Measurements from ENCODE around the gene KRT6B.
"Not testable (repeated sequence)": the region's sequence is repeated elsewhere in the genome, so short reads cannot be mapped to it uniquely, and the experiment has no call there.

KRT6B gene

DNA sequence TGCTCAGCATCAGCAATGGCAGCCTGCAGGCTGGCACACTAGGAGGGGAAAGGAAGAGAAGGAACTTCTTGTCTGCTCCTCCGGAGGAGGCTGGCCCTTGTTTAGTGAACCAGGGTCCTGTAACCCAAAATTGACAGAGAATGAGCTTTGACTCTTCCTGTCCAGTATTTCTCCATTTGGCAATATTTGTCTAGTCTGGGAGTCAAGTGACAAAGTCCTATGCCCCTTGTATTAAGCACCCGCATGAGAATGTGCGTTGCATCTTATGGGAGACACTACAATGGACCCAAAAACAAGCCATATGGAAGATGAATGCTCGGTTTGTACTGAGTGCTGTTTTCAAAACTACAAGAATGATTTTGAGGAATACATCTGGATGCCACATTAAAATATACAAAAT, 17.9 kb upstream of the KRT6B start:
- no peak for DNase-seq (ENCODE audit: low spot score)

DNA sequence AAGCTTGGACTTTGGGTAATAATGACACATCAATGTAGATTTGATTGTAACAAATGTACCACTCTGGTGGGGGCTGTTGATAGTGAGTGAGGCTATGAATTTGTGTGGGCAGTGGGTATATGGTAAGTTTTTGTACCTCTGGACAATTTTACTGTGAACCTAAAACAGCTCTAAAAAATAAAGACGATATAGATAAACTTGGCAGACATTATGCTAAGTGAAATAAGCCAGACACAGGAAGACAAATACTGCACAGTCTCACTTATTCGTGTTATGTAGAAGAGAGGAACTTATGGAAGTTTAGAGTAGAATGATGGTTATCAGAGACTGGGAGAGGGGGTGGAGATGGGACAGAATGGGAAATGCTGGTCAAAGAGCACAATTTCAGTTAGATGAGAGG, 13.0 kb upstream of the KRT6B start:
- DNase-seq (ENCODE audit: low spot score) = no peak

DNA sequence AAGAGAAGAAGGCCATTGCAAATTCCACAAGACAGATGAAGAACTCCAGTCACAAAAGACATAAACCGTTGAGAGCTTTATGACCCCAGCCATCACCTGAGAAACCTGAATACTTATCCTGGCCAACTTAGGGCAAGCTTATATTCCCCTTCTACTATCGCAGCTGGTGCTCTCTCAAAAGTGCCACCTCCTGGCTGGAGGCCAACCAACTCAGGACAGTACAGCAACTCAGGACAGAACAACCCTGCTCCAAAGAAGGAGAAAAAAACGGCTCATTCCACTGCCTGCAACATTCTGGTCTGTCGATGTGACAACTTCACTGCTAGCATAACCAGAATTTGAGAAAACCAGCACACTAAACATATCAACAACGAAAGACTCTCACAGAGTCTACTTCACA, 9.7 kb upstream of the KRT6B start:
- no peak for DNase-seq (ENCODE audit: low spot score)

GRCh38 chr12:52458861-52459260, 6.9 kb upstream of the KRT6B start:
- DNase-seq (ENCODE audit: low spot score) = no peak

DNA sequence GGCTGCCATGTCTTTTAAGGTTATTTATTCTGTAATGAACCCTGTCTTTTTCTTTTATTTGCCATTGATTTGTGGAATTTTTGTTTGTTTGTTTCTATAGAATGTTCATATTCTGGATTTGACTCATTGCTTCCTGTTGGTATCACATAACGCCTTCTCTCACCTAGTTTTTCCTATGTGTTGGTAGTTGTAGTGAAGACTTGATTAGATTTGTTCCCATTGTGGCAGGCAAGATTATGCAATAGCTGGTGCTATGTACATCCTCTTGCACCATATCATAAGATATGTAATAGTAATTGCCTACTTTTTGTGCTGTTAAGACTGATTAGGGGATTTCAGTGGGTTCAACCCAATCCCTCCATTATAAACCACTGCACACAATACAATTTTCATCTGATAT, 3.9 kb upstream of the KRT6B start:
- no peak for DNase-seq (ENCODE audit: low spot score)

- DNase-seq (ENCODE audit: low spot score) = no peak
Measured at GRCh38 chr12:52454411-52455201, 2.7 kb upstream of the KRT6B start.

- DNase-seq (ENCODE audit: low spot score) = no peak
Measured at GRCh38 chr12:52448228-52448627, 3.7 kb downstream of the KRT6B start.

DNA sequence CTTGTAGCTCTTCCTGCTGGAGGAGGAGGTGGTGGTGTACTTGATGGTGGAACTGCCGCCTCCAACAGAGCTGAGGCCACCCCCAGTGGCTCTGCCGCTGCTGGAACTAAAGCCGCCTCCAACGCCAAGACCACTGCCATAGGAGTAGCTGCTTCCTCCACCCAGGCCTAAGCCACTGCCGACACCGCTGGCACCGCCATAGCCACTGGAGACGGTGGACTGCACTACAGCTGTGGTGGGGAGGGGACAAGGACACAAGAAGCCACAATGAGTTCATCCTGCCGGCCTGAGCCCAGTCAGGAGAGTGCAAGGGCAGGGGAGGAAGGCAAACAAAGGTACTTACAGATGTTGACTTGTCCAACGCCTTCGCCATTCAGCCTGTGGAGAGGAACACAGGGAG, 4.8 kb downstream of the KRT6B start:
- not testable (repeated sequence) for DNase-seq (ENCODE audit: low spot score)

DNA sequence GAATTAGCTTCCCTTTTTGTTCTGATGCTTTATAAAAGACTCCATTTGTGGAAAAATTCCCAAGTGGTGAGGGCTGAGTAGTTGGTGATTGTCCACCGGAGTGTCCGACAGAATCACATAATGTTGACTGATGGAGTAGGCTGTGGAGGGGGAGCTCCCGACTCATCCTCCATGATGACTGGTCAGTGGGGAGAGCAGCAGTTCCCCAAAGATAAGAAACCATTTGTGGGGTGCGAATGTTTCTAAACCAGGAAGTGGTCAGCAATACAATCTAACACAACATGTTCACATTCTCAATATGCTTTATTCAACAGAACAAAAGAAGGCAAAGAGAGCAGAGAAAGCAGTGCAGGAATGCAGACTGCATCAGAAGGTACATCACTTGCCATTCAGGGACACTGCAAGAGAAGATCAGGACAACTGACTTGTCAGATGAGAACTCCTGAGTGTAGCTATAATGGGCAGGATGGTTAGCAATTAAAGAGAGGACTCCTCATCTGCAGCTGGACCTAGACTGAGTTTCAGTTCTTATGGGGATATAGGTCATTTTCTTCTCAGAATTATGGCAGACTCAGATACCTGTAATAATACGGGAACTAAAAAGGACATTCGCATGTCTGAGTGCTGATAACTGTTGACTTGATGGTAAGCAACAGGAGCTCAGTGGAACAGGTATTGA, 5.4 kb downstream of the KRT6B start:
- no peak for DNase-seq (ENCODE audit: low spot score)

- DNase-seq (ENCODE audit: low spot score) = no peak
Measured at GRCh38 chr12:52445876-52446275, 6.1 kb downstream of the KRT6B start.

GRCh38 chr12:52444647-52445595, 7.0 kb downstream of the KRT6B start:
- no peak for DNase-seq (ENCODE audit: low spot score)

DNA sequence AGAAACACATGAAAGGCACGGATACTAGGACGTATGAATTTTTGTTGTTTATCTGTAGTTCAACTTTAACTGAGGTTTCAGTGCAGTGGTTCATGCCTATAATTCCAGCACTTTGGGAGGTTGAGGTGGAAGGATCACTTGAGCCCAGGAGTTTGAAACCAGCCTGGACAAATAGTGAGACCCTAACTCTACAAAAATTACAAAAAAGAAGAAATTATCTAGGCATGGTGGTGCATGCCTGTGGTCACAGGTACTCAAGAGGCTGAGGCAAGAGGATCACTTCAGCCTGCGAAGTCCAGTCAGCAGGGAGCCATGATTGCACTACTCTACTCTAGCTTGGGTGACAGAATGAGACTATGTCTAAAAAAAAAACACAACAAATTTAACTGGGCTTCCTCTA, 8.0 kb downstream of the KRT6B start:
- peak; percentile 38 for DNase-seq (ENCODE audit: low spot score)

- peak; percentile 99 for DNase-seq (ENCODE audit: low spot score)
Measured at GRCh38 chr12:52442600-52443061, 9.3 kb downstream of the KRT6B start.

- DNase-seq (ENCODE audit: low spot score) = peak; percentile 81
Measured at GRCh38 chr12:52441320-52441911, 10.5 kb downstream of the KRT6B start.

- DNase-seq (ENCODE audit: low spot score) = peak; percentile 94
Measured at GRCh38 chr12:52440821-52441319, 11.1 kb downstream of the KRT6B start.

DNA sequence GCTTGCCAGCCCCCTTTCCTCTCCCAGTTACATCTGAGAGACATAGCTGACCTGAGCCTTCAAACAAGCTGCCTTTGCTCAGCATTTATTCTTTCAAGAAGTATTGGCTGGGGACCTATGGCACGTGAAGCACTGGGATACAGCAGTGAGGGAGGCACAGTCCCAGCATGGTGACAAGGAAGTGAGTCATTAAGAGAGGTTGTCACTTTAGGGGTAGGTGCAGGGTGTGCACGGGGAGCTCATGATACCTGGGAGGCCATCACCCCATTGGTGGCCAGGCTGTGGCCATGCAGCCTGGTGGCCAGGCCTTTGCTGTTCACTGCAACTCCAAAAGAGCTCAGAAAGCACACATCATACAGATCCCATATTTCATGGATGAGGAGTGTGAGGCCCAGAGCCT, 12.1 kb downstream of the KRT6B start:
- peak; percentile 38 for DNase-seq (ENCODE audit: low spot score)

DNA sequence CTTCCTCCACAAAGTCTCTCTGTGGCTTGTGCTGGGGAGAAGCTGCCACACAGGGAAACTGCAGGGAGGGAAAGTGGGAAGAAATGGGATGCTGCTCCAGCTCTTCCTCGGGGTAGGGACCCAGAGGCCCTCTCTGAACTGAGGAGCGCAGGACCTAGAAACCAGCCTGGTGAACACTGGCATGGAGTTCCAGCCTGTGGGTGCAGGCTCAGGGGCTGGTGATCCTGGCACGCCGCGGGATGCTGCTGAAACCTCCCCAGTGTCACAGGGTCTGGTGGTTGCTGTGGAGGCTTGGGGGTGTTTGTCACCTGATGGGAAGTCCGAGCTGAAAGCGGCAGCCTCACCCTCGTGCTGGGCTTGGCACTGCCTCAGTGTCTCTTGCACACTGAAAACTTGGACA, 12.5 kb downstream of the KRT6B start:
- no peak for DNase-seq (ENCODE audit: low spot score)

GRCh38 chr12:52438305-52439301, 13.3 kb downstream of the KRT6B start:
- DNase-seq (ENCODE audit: low spot score) = no peak

- peak; percentile 27 for DNase-seq (ENCODE audit: low spot score)
Measured at GRCh38 chr12:52437508-52437907, 14.4 kb downstream of the KRT6B start.

DNA sequence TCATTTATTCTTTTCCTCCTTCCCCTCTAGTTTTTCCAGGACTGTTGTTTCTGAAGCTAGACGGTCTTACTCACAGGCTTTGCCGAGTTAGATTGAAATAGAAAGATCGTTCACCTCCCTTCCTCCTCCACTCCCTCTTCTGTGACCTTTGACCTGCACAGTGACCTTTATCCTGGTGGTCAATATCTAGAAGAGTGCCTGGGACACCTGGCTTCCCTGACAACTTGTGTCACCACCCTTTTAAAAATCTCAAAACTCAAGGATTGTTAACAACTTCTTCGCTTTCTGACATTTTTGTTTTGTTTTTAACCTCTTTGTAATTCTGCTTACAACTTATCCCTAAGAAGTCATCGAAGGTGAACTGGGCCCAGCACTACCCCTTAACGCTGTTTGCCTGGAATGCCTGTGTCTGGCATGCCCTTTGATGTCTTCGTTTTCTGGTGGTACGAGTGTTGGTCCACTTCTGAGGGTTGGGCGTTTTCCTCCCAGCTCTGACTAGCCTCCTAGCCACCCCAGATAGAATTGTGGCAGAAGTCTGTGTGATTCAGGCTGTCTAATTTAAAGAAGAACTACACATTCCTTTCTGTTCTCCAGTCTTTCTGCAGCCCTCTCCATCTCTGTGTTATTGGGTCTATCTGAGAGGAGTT, 15.0 kb downstream of the KRT6B start:
- DNase-seq (ENCODE audit: low spot score) = no peak

Measured in kidney tubule cell (primary cell).